Fibroblast of the aortic adventitia (primary cell): ENCODE results near the gene FADS1. TPM values are rescaled to one million over a fixed set of nuclear protein-coding genes. Genes with fewer than 3 reads are reported as not detected.

Source experiments
- DNase-seq: peaks from one replicate; pipeline ENCODE4 v3.0.0-alpha.2; 2010; ENCODE audit warnings: low read depth
- H3K4me3 ChIP-seq: 2 replicates; pipeline ENCODE4 v1.5.1; 2011; ENCODE audit warnings: low read depth, mild to moderate bottlenecking, control low read depth, low read length, moderate library complexity
- CTCF ChIP-seq: IDR thresholded peaks from 2 replicates; pipeline ENCODE4 v1.5.1; 2011; ENCODE audit warnings: mild to moderate bottlenecking, low read length, control low read depth, inconsistent platforms; ENCODE audit not compliant: insufficient read depth
- total RNA-seq: library from RNA; depleted of rRNA; stranded (reverse); fragments of >200 nt; gene quantifications from 2 replicates; pipeline ENCODE4 v1.2.3, GENCODE V29; 2012; ENCODE audit warnings: low replicate concordance

The FADS1 gene
- total RNA-seq, 1 donor, result 74.1 TPM

GRCh38 chr11:61752117-61752924 lies 64.5 kb downstream of the FADS1 start, which contains the start of gene MYRF:
TSS of gene MYRF (plus strand) at chr11:61752636. CDS start at chr11:61752745, 109 bp downstream.
- DNase-seq, result no peak
- TF ChIP-seq CTCF, result peak; percentile 54
- H3K4me3 ChIP-seq, result peak within 1 kb of the TSS; percentile 45

GRCh38 chr11:61751384-61751783 lies 65.4 kb downstream of the FADS1 start:
- no peak for TF ChIP-seq CTCF
- no peak for DNase-seq
- no peak overlapping the region for H3K4me3 ChIP-seq

- no peak for TF ChIP-seq CTCF
- DNase-seq, result no peak
Measured at GRCh38 chr11:61750631-61751273, 66.1 kb downstream of the FADS1 start.

More at GRCh38 chr11:61750631-61751273, 66.1 kb downstream of the FADS1 start:
- no peak overlapping the region for H3K4me3 ChIP-seq

Other genes with a start within 250 kb of the FADS1 start
- gene SYT7, start 235.9 kb downstream of the FADS1 start, total RNA-seq, result 7.0 and 112 TPM in 2 replicates
- gene DAGLA, start 136.6 kb downstream of the FADS1 start, total RNA-seq, result 1.1 and 4.2 TPM in 2 replicates
- gene MYRF, start 64.4 kb downstream of the FADS1 start, total RNA-seq, result 0.16 and 0.18 TPM in 2 replicates
- 14.1 and 98.1 TPM in 2 replicates for gene TMEM258, start 24.4 kb downstream of the FADS1 start, total RNA-seq
- gene FEN1, start 24.1 kb downstream of the FADS1 start, total RNA-seq, result 12.3 and 43.3 TPM in 2 replicates
- 125 and 143 TPM in 2 replicates for gene FADS2, start 11.3 kb upstream of the FADS1 start, total RNA-seq
- 22.1 and 35.9 TPM in 2 replicates for gene FADS3, start 74.5 kb upstream of the FADS1 start, total RNA-seq
- gene RAB3IL1, start 100.6 kb upstream of the FADS1 start, total RNA-seq, result 17.1 and 50.7 TPM in 2 replicates
- gene BEST1, start 133.3 kb upstream of the FADS1 start, total RNA-seq, result 3.1 and 3.4 TPM in 2 replicates
- 1,813 and 2,631 TPM in 2 replicates for gene FTH1, start 150.6 kb upstream of the FADS1 start, total RNA-seq